Panc1 (cell line): ENCODE data around the gene AMD1.

Source experiments
- CTCF ChIP-seq: fragments of 450-650 bp; IDR thresholded peaks from 2 replicates; pipeline ENCODE4 v1.5.1; 2017; ENCODE audit warnings: mild to moderate bottlenecking
- POLR2AphosphoS5 ChIP-seq: IDR thresholded peaks from 2 replicates; pipeline ENCODE4 v1.6.1; 2012; ENCODE audit warnings: mild to moderate bottlenecking, low read depth, low read length, moderate library complexity
- REST ChIP-seq, 2 experiments: IDR thresholded peaks; 2 replicates each; pipeline ENCODE4 v1.6.1; 2011 to 2012; ENCODE audit warnings: low read depth in 2 of 2, control low read depth in 1 of 2, low read length in 1 of 2, mild to moderate bottlenecking in 1 of 2, moderate library complexity in 1 of 2; ENCODE audit not compliant: insufficient read depth in 1 of 2
- SIN3A ChIP-seq: IDR thresholded peaks from 2 replicates; pipeline ENCODE4 v1.6.1; 2012; ENCODE audit warnings: low read depth, mild to moderate bottlenecking, low read length, moderate library complexity, borderline replicate concordance; ENCODE audit not compliant: insufficient read depth
- TCF7L2 ChIP-seq: IDR thresholded peaks from 2 replicates; pipeline ENCODE4 v1.6.1; 2011; ENCODE audit warnings: mild to moderate bottlenecking, low read depth, low read length, inconsistent platforms

- TF ChIP-seq CTCF, result no peak
- no peak for TF ChIP-seq REST (IDR thresholded peaks at IDR 0.05; ENCODE audit: insufficient read depth in 1 of 2, low read depth in 2 of 2, low read length in 1 of 2)
- TF ChIP-seq SIN3A, result no peak
- TF ChIP-seq POLR2AphosphoS5, result no peak
- TF ChIP-seq TCF7L2, result no peak
Observed at GRCh38 chr6:110930781-110931180, 56.2 kb downstream of the AMD1 start.
